RPMI7951 (cell line): ENCODE measurements around the gene POLD1. TPM values are rescaled to one million over a fixed set of nuclear protein-coding genes. Genes with fewer than 3 reads are reported as not detected.
"Not testable (repeated sequence)": the region's sequence is repeated elsewhere in the genome, so short reads cannot be mapped to it uniquely, and the experiment has no call there.

Source experiments
- DNase-seq: peaks from one replicate; pipeline ENCODE4 v3.0.0-alpha.2; 2012; ENCODE audit warnings: low read depth
- total RNA-seq: library from RNA; depleted of rRNA; stranded (reverse); fragments of >200 nt; shearing (Covaris generic); gene quantifications from 2 replicates; pipeline ENCODE4 v1.2.3, GENCODE V29; 2014

The POLD1 gene
- total RNA-seq, 1 experiment from 2014 or later: 38.6 TPM

GRCh38 chr19:50435627-50436026, 51.5 kb downstream of the POLD1 start:
- no peak for DNase-seq

GRCh38 chr19:50437862-50438449, 53.8 kb downstream of the POLD1 start:
- no peak for DNase-seq

GRCh38 chr19:50439130-50439529, 55.0 kb downstream of the POLD1 start:
- not testable (repeated sequence) for DNase-seq

- DNase-seq: no peak
Observed at GRCh38 chr19:50444059-50444458, 59.9 kb downstream of the POLD1 start.

- no peak for DNase-seq
Observed at GRCh38 chr19:50447053-50447452, 62.9 kb downstream of the POLD1 start.

- DNase-seq: no peak
Observed at GRCh38 chr19:50447750-50448149, 63.6 kb downstream of the POLD1 start.

GRCh38 chr19:50449236-50449899, 65.2 kb downstream of the POLD1 start:
- peak; percentile 80 for DNase-seq

GRCh38 chr19:50450369-50451222, 66.4 kb downstream of the POLD1 start:
- DNase-seq: no peak

- DNase-seq: no peak
Observed at GRCh38 chr19:50451223-50451534, 67.0 kb downstream of the POLD1 start.

GRCh38 chr19:50453243-50453642, 69.1 kb downstream of the POLD1 start:
- no peak for DNase-seq

- no peak for DNase-seq
Observed at GRCh38 chr19:50455992-50456391, 71.8 kb downstream of the POLD1 start.

GRCh38 chr19:50457300-50457699, 73.2 kb downstream of the POLD1 start:
- no peak for DNase-seq

GRCh38 chr19:50458396-50459066, 74.4 kb downstream of the POLD1 start:
- DNase-seq: no peak

GRCh38 chr19:50459067-50459456, 74.9 kb downstream of the POLD1 start:
- no peak for DNase-seq

GRCh38 chr19:50459638-50460037, 75.5 kb downstream of the POLD1 start:
- no peak for DNase-seq

GRCh38 chr19:50460161-50460765, 76.1 kb downstream of the POLD1 start:
- peak; percentile 49 for DNase-seq

GRCh38 chr19:50461066-50461875, 77.1 kb downstream of the POLD1 start:
- peak; percentile 69 for DNase-seq

GRCh38 chr19:50462970-50463369, 78.8 kb downstream of the POLD1 start:
- no peak for DNase-seq

GRCh38 chr19:50464348-50464747, 80.2 kb downstream of the POLD1 start:
- DNase-seq: no peak

- no peak for DNase-seq
Observed at GRCh38 chr19:50465000-50465399, 80.9 kb downstream of the POLD1 start.
